ENCODE data around the gene FXYD1.
A peak's percentile ranks its signal among the peaks of the same experiment; 100 is the strongest.
"Not testable (repeated sequence)": the region's sequence is repeated elsewhere in the genome, so short reads cannot be mapped to it uniquely, and the experiment has no call there.

The FXYD1 gene

GRCh38 chr19:35138305-35138892 is at the start of gene FXYD1:
FXYD1 (plus strand) TSS chr19:35138824; CDS start chr19:35140080, 1,256 bp downstream.
- DNase-seq = no peak

GRCh38 chr19:35089554-35089953 is 49.1 kb upstream of the FXYD1 start:
- DNase-seq = no peak

DNA sequence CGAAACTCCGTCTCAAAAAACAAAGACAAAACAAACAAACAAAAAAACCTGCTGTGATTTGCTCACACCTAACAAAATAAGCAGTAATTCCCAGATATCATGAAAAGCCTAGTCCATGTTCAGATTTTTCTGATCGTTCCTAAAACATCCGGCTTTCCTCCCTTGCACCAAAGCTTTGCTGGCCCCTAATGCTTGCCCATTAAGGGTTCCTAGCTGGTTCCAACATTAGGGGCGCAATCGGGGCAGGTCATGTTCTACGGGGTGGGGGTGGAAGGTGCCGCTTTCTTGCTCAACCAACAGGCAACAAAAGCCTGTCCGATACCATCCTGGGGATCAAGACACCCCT is 48.5 kb upstream of the FXYD1 start:
- no peak for DNase-seq

GRCh38 chr19:35090506-35091214 is 48.0 kb upstream of the FXYD1 start:
- DNase-seq = peak; percentile 21 to 77

- no peak for DNase-seq
These were observed 45.2 kb upstream of the FXYD1 start for GRCh38 chr19:35093430-35093829.

DNA sequence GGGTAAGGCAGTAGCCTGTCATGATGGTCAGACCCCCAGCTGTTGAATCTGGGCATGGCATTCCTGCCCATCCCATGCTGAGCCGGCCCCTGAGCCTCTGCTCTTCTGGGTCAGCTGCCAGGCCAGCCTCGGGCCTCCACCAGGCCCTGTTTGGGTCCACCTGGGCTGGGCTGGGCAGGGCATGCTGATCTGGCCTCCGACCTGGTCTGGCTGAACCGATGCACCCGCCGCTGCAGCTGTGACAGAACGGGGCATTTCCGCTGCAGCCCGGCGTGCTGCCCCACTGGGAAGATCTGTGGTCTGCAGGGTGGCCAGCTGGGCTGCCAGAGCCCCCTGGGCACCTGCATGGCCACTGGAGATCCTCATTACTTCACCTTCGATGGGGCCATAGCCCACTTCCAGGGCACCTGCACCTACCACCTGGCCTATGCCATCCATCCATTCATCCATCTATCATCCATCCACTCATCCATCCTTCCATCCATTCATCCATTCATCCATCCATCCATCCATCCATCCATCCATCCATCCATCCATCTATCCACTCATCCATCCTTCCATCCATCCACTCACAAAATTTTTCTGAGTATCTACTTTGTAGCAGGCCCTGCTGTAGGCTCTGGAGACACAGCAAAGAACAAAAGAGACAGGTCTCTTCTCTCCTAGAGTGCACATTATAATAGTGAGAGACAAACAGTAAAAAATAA is 44.5 kb upstream of the FXYD1 start:
- no peak for DNase-seq

DNA sequence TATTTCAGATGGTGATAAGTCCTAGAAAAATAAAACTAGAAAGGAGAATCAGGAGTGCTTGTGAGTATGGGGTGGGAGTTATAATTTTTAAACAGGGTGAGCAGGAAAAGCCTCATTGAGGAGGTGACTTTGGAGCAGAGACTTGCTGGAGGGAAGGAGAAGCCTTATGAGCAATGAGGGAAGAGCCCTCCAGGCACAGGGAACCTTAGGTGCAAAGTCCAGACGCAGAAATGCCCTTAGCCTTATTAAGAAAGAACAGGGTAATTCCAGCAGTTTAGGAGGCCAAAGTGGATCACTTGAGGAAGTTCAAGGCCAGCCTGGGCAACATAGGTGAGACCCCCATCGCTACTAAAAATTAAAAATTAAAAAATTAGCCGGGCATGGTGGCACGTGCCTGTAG is 44.0 kb upstream of the FXYD1 start:
- no peak for DNase-seq

DNA sequence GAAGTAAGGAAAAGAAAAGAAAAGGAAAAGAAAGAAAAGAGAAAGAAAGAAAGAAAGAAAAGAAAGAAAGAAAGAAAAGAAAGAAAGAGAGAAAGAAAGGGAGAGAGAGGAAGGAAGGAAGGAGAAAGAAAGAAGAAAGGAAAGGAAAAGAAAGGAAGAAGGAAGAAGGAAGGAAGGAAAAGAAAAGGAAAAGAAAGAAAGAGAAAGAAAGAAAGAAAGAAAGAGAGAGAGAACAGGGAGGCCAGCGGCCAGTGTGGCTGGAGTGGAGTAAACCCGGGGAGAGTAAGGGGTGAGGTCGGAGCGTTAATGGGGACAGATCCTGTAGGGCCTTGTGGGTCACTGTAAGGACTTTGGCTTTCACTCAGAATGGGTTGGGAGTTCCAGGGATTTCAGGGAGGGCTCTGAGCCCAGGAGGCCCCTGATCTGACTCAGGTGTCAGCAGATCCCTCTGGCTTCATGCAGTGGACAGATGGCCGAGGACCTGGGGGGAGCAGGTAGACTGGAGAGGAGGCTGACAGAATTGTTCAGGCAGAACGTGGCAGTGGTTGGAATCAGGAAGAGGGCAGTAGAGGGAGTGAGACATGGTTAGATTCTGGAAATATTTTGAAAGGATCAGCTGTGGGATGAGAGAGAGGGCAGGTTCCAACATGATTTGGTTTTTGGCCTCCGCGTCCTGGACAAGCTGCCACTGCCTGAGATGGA is 42.8 kb upstream of the FXYD1 start:
- no peak for DNase-seq

DNA sequence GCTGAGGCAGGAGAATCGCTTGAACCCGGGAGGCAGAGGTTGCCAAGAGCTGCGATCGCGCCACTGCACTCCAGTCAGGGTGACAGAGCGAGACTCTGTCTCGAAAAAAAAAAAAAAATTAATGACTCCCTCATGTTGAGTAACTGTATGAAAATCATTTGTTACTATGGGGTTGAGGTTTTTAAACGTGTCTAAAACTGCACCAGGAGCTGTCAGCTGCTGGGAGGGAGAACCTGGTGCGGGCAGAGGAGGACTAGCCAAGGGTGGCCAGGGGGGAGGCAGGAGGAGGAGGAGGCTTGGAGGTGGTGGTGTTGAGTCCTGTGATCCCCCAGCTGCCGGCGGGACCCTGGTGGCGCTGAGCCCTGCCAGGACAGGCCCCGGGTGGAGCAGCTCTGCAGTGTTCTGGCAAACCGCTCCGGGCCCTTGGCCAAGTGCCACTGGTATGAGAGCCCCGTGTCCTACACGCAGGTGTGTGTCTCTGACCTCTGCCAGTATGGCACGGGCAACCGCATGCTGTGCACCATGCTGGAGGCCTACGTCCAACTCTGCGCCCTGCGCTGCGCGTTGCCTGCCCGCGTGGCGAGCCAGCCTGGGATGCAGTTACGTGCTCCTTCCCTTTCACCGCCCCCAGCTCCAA is 40.1 kb upstream of the FXYD1 start:
- DNase-seq = no peak

DNA sequence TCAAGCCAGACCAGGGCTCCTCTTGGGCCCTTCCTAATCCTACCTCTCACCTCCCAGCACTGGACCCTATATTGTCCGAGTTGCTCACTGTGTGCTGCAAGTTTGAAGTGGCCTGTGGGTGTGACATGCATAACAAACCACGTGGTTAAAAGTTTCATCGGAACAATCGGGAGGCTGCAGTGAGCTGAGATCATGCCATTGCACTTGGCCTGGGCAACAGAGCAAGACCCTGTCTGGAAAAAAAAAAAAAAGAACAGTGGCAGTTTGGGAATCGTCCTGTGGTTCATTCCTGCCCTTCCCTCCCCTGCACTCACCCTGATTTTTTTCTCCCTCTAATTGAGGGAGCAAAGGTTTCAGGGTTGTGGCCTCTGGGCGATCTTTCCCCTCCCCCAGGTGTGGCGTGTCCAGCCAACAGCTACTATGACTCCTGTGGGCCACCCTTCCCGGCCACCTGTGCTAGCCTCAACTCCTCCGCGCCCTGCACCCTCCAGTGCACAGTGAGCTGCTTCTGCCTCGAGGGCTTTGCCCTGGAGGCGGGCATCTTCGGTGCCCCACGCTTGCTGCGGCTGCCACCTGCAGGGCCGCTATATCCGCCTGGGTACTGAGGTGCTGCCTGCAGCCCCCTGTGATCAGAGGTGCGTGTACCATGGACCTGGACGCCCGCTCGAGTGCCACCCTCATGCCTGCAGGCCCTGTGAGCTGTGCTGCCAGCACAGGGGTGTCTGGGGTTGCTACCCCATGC is 39.3 kb upstream of the FXYD1 start:
- DNase-seq = no peak

- DNase-seq = no peak
These were observed 38.7 kb upstream of the FXYD1 start for GRCh38 chr19:35099897-35100275.

GRCh38 chr19:35100588-35101533 is 37.8 kb upstream of the FXYD1 start:
- no peak for DNase-seq

DNA sequence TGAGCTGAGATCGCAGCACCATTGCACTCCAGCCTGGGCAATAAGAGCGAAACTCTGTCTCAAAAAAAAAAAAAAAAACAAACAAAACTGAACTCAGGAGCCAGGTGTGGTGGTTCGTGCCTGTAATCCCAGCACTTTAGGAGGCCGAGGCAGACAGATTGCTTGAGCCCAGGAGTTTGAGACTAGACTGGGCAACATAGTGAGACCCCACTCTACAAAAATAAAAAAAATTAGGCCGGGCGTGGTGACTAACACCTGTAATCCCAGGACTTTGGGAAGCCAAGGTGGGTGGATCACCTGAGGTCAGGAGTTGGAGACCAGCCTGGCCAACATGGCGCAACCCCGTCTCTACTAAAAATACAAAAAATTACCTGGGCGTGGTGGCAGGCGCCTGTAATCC is 36.7 kb upstream of the FXYD1 start:
- not testable (repeated sequence) for DNase-seq

DNA sequence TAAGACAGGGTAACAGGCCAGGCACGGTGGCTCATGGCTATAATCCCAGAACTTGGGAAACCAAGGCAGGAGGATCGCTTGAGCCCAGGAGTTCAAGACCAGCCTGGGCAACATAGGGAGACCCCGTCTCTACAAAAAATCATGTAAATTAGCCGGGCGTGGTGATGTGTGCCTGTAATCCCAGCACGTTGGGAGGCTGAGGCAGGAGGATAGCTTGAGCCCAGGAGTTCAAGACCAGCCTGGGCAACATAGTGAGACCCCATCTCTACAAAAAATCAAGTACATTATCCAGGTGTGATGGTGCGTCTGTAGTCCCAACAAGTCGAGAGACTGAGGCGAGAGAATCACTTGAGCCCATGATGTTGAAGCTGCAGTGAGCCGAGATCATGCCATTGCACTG is 35.0 kb upstream of the FXYD1 start:
- not testable (repeated sequence) for DNase-seq

GRCh38 chr19:35104361-35104760 is 34.3 kb upstream of the FXYD1 start:
- no peak for DNase-seq

- no peak for DNase-seq
These were observed 33.6 kb upstream of the FXYD1 start for GRCh38 chr19:35105047-35105410.

- DNase-seq = no peak
These were observed 33.0 kb upstream of the FXYD1 start for GRCh38 chr19:35105411-35106290.

GRCh38 chr19:35106291-35106583 is 32.4 kb upstream of the FXYD1 start:
- no peak for DNase-seq

GRCh38 chr19:35106898-35107541 is 31.6 kb upstream of the FXYD1 start:
- no peak for DNase-seq

DNA sequence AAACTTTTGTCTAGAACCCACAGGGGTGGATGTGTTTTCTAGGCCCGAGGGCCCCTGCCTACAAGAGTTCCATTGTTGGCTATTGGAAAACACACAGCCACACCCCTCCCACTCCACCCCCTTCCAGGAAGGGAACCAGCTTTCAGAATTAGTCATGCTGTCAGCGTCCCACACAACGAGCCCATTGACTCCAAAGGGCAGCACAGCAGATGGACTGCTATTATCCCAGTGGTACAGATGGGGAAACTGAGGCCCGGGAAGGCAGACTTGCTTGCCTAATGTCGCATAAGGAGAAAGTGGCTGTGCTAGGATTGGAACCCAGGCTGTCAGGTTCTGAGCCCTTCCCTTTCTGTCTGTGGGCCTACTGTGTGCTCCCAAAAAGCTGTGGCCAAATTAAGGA is 31.1 kb upstream of the FXYD1 start:
- peak; percentile 75 to 86 for DNase-seq

Measured in inflammatory macrophage treated with lipopolysaccharide for 1 hour (primary cell).